Panc1 (cell line): ENCODE measurements around the gene CEND1.

Experiments used
- TCF7L2 ChIP-seq: IDR thresholded peaks from 2 replicates; pipeline ENCODE4 v1.6.1; 2011; ENCODE audit warnings: mild to moderate bottlenecking, low read depth, low read length, inconsistent platforms
- TF ChIP-seq, protein P1 (sequence below): fragments of 450-650 bp; IDR thresholded peaks from 2 replicates; pipeline ENCODE4 v1.5.1; 2017; ENCODE audit warnings: mild to moderate bottlenecking
- TF ChIP-seq, protein P2 (sequence below), 2 experiments: IDR thresholded peaks; 2 replicates each; pipeline ENCODE4 v1.6.1; 2011 to 2012; ENCODE audit warnings: low read depth in 2 of 2, control low read depth in 1 of 2, low read length in 1 of 2, mild to moderate bottlenecking in 1 of 2, moderate library complexity in 1 of 2; ENCODE audit not compliant: insufficient read depth in 1 of 2

DNA sequence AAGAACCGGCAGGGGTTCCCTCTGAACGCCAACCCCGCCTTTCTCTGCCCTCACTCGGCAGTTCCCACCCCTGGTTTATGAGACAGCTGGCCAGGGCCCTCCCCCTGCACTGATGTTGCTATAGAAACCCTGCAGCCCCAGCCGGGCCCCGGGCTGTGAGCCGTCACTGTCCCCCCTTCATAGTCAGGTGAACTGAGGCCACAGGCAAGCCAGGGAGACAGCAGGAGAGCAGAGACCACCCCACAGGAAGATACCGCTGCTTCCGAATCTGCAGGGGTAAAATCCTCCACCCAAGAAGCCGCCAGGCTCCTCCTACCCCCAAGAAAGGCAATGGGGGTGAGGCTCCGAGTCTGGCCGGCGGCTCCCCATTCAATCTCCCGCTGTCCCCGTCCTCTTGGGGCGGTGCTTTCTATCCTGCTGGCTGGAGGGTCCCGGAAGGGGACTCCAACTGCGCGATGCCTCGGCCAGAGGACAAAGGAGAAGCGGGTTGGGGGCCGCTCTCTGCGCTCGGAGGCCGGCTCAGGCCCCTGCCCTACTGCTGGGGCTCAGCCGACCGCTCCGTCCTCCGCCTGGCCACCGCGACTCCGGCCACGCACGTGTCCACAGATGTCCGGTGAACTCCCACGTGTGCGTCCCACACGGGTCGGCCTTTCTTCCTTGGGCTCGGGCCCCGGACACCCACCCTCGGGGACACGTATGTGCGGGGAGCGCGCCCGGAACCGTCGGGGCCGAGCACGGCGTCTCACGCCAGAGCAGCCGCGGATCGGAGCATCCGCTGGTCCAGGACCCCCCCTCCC is 7.6 kb upstream of the CEND1 start:
- TF ChIP-seq, protein P1, sequence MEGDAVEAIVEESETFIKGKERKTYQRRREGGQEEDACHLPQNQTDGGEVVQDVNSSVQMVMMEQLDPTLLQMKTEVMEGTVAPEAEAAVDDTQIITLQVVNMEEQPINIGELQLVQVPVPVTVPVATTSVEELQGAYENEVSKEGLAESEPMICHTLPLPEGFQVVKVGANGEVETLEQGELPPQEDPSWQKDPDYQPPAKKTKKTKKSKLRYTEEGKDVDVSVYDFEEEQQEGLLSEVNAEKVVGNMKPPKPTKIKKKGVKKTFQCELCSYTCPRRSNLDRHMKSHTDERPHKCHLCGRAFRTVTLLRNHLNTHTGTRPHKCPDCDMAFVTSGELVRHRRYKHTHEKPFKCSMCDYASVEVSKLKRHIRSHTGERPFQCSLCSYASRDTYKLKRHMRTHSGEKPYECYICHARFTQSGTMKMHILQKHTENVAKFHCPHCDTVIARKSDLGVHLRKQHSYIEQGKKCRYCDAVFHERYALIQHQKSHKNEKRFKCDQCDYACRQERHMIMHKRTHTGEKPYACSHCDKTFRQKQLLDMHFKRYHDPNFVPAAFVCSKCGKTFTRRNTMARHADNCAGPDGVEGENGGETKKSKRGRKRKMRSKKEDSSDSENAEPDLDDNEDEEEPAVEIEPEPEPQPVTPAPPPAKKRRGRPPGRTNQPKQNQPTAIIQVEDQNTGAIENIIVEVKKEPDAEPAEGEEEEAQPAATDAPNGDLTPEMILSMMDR: no peak
- no peak for TF ChIP-seq TCF7L2
- TF ChIP-seq, protein P2, sequence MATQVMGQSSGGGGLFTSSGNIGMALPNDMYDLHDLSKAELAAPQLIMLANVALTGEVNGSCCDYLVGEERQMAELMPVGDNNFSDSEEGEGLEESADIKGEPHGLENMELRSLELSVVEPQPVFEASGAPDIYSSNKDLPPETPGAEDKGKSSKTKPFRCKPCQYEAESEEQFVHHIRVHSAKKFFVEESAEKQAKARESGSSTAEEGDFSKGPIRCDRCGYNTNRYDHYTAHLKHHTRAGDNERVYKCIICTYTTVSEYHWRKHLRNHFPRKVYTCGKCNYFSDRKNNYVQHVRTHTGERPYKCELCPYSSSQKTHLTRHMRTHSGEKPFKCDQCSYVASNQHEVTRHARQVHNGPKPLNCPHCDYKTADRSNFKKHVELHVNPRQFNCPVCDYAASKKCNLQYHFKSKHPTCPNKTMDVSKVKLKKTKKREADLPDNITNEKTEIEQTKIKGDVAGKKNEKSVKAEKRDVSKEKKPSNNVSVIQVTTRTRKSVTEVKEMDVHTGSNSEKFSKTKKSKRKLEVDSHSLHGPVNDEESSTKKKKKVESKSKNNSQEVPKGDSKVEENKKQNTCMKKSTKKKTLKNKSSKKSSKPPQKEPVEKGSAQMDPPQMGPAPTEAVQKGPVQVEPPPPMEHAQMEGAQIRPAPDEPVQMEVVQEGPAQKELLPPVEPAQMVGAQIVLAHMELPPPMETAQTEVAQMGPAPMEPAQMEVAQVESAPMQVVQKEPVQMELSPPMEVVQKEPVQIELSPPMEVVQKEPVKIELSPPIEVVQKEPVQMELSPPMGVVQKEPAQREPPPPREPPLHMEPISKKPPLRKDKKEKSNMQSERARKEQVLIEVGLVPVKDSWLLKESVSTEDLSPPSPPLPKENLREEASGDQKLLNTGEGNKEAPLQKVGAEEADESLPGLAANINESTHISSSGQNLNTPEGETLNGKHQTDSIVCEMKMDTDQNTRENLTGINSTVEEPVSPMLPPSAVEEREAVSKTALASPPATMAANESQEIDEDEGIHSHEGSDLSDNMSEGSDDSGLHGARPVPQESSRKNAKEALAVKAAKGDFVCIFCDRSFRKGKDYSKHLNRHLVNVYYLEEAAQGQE (IDR thresholded peaks at IDR 0.05; ENCODE audit: insufficient read depth in 1 of 2, low read depth in 2 of 2, low read length in 1 of 2): peak in 1 of 2 experiments; percentile 36; a peak in 1 of 4 replicates
